ENCODE measurements around the gene HSPBP1. TPM values are rescaled to one million over a fixed set of nuclear protein-coding genes. Genes with fewer than 3 reads are reported as not detected.
A peak's percentile ranks its signal among the peaks of the same experiment; 100 is the strongest.

HSPBP1 gene
- total RNA-seq, 1 donor from 2014 or later = 46.9 TPM

DNA sequence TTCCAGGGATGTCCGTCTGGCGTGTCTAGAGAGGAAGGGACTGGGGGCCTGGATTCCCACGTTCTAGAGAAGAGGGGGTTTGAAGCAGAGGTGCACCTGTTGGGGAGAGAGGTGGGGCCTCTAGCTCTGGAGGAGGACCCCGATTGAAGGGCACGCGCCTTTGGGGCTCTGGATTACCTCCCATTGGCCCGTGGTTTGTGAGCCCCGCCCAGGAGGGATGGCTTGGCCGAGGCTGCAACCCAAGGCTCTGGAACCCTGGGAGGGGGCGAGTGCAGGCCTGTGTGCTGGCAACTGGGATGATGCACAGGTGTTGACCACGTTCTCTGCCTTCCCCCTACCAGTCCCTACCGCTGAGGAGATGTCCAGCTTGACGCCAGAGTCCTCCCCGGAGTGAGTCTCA lies 25.1 kb upstream of the HSPBP1 start:
- no peak for DNase-seq (ENCODE audit: low read depth)

DNA sequence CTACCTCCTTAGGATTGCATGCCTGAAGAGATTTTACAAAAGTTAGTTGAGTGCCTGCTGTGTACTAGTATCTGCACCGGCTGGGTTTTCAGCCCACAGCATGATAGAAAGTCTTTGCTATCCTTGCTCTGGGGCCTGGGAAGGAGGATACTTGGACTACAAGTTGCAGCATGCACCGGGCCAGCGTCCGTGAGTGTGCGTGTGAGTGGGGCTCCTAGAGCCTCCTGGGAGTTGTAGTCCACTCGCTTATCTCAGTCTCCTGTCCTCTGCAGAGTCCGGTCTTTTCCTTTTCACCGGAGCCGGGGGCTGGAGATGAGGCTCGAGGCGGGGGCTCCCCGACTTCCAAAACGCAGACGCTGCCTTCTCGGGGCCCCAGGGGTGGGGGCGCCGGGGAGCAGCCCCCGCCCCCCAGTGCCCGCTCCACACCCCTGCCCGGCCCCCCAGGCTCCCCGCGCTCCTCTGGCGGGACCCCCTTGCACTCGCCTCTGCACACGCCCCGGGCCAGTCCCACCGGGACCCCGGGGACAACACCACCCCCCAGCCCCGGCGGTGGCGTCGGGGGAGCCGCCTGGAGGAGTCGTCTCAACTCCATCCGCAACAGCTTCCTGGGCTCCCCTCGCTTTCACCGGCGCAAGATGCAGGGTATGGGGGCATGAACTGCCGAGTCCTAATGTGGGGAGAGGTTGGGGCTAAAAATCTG lies 24.5 kb upstream of the HSPBP1 start:
- DNase-seq (ENCODE audit: low read depth) = no peak

DNA sequence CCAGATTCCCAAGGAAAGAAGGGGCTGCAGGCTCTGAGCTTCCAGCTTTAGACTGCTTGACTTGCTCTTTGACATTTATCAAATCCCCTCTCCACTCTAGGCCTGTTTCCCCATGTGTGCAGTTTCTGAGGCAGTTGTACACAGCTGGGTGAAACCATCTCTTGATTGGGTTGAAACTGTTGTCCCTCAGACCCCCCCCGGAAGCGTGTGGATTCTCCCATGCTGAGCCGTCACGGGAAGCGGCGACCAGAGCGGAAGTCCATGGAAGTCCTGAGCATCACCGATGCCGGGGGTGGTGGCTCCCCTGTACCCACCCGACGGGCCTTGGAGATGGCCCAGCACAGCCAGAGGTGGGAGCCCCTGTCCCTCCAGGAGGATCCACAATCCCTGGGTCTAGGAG lies 23.6 kb upstream of the HSPBP1 start:
- DNase-seq (ENCODE audit: low read depth) = no peak

DNA sequence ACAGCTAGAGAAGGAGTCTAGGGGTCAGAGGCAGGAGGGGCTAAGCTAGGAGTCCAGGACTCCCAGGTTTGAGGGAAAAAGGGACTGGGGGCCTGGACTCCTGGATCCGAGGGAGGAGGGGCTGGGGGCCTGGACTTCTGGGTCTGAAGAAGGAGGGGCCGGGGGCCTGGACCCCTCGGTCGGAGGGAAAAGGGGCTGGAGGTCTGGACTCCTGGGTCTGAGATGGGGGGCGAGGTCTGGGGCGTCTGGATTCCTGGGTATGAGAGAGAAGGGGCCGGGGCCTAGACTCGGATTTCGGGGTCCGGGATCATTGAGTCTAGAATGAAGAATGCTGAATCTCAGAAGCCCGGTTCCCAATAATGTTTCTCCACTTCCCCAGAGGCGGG lies 22.4 kb upstream of the HSPBP1 start:
- DNase-seq (ENCODE audit: low read depth) = no peak

DNA sequence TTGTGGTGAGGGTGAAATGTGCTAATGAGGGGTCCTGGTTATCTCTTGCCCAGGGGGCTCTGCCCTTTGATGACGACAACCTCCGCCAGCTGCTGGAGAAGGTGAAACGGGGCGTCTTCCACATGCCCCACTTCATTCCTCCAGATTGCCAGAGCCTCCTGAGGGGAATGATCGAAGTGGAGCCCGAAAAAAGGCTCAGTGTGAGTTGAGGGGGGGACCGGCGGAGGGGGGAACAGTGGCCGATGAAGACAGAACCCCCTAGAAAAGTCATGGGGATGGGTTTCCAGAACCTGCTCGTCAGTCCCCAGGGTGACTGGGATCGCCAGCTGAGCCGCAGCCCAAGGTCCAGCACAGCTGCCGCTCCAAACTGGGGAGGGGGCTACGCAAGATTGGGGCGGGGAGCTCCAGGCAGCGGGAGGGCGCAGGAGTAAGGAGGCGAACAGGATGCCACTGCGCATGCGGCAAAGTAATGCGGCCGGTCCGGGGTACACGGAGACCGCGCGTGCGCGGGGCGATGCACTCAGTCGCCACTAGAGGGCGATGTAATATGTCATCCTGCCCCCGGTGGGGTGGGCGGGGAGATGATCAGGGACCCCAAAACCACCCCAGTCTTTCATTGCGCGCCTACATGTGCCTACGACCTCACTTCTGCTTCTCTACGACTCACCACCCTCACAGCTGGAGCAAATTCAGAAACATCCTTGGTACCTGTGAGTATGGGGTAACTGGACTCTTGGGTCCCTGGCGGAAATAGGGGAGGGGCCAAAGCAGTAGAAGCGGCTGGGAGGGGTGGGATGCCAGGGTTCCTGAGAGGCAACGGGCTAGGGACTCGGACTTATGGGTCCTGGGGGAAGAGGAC lies 21.8 kb upstream of the HSPBP1 start:
- DNase-seq (ENCODE audit: low read depth) = peak; percentile 46

DNA sequence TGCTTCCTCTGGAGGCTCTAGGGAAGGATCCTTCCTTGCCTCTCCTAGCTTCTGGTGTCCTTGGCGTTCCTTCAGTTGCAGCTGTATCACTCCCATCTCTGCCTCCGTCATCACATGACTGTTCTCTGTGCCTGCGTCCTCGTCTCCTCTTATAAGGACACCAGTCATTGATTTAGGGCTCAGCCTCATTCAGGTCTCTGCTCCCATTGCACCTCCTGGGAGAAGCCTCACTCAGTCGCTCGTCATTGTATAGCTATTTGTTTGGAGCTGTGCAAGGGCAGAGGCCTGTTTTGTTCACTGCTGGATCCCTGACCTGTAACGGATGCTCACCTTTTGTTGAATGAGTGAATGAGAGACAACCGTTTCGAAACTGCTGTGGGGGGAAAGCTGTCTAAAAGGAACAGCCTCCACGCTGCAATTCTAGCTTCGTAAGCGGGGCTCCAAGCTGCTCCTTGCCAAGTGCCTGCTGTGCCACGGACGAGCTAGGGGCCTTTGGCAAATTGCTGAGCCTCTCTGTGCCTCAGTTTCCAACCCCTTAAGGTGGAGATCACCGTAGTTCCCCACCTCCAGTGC lies 21.1 kb upstream of the HSPBP1 start:
- no peak for DNase-seq (ENCODE audit: low read depth)

DNA sequence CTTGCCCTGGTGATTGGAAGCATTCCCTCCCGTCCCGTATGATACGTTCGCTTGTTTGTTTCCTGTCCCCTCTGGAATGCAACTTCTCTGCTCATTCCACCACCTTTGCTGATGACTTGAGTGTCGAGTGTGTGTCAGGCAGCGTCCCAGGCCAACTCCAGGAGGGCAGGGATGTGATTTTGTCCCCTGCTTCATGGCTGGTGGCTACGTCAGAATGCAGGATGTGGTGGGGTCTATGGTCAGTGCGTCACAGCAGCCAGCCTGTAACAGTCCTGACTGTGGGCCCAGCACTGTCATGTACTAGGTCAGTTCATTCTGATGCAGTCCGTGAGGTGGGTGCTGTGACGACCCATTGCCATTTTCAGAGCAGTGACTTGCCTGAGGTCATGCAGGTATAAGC lies 20.1 kb upstream of the HSPBP1 start:
- no peak for DNase-seq (ENCODE audit: low read depth)

DNA sequence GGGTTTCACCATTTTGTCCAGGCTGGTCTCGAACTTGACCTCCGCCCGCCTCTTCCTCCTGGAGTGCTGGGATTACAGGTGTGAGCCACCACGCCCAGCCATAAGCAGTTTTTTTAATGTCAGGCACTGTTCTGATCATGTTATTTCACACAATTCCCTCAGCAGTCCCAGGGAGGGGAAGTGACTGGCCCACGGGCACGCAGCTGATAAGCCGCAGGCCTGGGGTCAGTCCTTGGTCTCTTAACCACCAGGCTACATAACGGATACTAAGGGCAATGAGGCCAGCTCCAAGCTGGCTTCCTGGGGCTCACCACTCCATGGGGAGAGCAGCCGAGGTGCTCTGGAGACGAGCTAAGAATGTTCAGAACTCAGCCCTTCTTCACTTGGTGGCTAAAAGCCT lies 17.4 kb upstream of the HSPBP1 start:
- no peak for DNase-seq (ENCODE audit: low read depth)

DNA sequence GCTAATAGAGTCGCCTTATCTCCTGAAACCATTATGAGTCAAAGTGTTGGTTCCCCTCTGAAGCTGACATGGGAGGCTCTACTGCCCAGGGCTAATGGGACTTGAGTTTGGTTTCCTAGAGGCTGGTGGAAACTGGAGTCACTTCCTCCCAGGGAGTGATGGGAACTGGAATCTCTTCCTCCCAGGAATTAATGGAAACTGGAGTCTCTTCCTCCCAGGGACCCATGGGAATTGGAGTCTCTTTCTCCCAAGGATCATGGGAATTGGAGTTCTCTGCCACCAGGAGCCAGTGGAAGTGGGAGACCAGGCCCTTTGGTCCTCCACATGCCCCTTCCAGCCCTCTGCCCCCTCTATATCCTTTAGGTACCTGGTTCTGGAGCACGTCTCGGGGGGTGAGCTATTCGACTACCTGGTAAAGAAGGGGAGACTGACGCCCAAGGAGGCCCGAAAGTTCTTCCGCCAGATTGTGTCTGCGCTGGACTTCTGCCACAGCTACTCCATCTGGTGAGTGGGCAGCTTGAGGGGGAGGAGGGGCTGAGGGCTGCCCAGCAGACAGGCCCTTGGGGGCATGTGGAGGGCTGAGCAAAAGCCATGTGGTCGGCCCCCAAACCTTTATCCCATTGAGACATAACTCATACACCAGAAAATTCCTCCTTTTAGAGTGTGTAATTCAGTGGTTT lies 9.3 kb upstream of the HSPBP1 start:
- DNase-seq (ENCODE audit: low read depth) = no peak

DNA sequence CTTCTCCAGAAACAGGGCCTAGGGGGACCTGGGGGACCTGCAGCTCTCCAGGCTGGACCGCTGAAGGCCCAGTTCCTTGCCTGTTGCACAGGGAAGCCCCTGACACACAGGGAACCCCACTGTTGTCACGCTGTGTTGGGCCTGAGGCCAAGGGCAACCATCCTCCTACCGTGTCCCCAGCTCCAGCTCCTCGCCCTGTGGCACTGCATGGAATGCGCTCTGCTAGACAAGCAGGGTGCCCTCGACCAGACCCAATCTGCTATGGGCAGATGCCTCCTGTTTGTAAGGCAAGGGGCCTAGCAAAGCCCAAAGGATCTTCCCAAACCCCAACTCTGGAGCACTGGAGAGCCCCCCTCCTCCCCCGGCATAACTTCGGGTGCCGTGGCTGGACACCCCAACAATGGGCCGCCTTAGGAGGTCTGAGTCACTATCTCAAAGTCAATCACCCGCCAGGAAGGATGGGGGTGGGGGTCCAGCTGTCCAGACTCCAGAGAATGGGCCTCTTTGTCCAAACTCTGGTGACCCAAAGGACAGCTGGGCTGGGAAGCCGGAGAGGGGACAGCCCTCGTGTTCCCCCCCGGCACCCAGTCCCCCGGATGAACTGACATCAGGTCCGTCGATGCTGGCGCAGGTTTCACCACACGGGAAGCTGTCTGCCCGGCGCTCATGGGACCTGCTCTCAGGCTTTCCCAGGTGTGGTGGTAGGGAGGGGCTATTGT lies 7.6 kb upstream of the HSPBP1 start:
- no peak for DNase-seq (ENCODE audit: low read depth)

DNA sequence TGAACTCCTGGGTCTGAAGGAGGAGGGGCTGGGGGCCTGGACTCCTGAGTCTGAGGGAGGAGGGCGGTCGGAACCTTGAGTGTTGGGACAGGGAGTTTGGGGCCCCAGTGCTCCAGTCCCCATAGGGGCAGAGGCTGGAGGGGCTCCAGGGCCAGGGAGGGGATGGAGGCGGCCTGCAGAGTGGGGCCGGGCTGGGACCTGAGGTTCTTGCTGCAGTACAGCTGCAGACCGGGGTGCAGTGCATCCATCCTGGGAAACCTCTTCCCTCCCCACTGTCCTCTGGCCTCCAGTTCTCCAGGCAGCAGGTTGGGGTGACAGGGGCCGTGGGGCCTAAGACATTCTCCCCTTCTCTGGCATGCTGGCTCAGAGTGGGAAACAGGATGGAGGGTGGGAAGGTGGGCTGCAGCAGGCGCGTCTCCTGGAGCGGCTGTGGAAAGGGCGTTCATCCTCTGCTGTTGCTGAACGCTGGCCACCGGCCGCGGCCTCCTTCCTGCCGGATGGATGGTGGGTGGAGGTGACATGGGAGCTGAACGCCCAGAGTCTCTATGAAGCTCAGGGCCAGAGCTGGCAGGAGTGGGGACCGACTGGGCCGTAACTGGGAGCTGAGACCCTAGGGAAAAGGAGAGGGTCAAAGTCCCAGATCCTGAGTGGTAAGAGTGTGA lies 5.5 kb upstream of the HSPBP1 start:
- DNase-seq (ENCODE audit: low read depth) = no peak

DNA sequence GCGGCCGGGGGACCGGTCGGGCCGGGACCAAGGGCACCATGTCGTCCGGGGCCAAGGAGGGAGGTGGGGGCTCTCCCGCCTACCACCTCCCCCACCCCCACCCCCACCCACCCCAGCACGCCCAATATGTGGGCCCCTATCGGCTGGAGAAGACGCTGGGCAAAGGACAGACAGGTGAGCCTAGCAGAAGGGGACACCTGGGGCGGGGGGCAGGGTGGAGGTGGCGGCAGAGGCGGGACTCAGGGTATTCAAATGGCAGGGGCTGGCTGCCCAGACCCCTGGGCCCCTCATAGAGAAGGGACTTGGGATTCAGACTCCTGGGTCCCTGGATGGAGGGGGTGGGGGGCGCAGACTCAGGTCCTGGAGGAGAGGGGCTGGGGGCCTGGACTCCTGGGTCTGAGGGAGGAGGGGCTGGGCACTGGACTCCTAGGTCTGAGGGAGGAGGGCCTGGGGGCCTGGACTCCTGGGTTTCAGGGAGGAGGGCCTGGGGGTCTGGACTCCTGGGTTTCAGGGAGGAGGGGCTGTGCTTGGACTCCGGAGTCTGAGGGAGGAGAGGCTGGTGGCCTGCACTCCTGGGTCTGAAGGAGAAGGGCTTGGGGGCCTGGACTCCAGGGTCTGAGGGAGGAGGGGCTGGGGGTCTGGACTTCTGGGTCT lies 4.6 kb upstream of the HSPBP1 start:
- no peak for DNase-seq (ENCODE audit: low read depth)

DNA sequence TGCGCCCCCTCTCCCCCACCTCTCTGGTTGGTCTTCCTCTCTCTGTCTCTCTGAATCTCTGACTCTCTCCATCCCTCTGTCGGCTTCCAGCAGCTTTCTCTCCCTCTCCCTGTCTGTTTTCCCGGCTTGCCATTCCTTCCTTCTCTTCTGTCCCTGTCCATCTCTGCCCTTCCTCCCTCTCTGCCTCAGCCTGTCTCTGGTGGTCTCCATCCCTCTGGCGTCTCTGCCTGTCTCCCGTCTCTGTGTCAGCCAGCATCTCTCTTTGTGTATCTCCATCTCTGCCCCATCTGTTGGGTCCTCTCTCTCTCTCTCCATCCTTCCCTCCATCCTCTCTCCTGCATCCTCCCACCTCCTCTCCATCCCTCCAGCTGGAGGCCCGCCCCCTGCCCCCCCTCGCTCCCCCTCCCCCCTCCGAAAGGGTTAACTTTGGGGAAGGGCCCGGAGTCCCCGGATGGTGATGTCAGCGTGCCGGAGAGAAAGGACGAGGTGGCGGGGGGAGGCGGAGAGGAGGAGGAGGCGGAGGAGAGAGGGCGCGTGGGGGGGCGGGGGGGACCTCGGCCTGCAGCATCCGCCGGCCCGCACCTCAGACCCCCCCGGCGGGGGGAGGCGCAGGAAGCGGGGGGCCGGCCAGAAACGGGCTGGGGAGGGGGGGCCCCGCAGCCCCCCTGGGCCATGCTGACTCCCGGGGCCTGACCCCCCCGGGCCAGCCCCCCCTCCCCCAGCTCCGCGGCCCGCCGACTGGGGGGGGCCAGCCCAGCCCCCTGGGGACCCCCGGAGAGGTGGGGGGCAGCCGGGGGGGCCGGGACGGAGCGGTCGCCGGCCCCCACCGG lies 3.9 kb upstream of the HSPBP1 start, which contains the start of gene BRSK1:
Gene BRSK1 (plus strand): TSS at position 450 of the 830 bp plus-strand sequence. CDS start 446 bp downstream, outside the sequence.
- DNase-seq (ENCODE audit: low read depth) = no peak

DNA sequence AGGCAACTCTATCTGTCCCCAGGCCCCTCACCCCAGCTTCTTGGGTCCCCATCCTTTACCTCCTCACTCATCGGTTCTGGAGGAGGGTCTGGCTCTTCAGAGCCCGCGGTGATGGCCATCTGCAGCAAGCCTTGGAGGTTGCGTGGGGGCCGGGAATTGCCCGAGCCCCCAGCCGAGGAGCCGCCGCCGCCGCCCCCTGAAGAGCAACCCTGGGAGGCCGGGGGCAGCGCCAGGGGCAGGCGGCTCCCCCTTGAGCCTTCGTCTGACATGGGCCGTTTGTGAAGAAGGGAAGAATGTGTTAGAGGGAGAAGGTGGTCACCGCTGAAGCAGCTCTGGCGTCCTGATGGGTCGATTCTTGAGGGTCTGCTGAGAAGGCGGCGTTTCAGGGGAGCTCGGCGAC lies 570 bp downstream of the HSPBP1 start:
- DNase-seq (ENCODE audit: low read depth) = no peak

DNA sequence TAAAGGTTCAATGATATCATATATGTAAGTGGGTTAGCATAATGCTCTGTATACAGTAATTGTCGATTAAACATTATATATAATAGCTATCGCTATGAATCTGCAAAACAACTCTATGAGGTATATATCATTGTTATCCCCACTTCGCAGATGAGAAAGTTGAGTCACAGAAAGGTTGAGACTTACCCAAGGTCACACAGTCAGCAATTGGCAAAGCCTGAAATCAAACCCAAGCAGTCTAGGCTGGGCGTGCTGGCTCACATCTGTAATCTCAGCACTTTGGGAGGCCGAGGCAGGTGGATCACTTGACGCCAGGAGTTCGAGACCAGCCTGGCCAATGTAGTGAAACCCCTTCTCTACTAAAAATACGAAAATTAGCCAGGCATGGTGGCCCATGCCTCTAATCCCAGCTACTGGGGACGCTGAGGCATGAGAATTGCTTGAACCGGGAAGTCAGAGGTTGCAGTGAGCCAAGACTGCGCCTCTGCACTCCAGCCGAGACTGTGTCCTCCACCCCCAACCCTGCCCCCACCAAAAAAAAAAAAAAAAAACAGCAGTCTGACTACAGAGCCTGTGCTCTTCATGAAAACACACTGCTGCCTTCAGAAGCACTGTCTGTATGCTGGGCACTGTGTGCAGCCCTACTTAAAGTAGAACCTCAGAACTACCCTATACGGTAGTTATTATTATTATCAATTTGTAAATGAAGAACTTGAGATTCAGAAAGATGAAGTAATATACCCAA lies 1.3 kb downstream of the HSPBP1 start:
- no peak for DNase-seq (ENCODE audit: low read depth)

DNA sequence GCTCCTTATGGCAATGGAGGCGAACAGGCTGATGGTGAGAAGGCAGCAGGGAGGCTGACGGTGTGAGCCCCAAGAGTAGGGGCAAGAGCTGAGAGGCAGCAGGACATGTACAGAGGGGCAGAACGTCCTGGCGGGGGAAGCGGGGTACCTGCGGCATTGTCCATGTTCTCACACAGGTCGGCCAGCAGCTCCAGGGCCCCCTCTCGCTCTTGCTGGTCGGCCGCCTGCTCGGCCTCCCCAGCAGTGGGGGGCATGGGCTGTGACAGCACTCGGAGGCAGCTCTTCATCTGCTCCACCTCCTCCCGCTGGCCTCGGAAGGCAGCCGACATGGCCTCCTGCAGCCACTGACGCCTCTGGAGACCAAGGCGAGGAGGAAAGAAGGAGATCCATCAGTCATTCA lies 2.4 kb downstream of the HSPBP1 start:
- DNase-seq (ENCODE audit: low read depth) = no peak

DNA sequence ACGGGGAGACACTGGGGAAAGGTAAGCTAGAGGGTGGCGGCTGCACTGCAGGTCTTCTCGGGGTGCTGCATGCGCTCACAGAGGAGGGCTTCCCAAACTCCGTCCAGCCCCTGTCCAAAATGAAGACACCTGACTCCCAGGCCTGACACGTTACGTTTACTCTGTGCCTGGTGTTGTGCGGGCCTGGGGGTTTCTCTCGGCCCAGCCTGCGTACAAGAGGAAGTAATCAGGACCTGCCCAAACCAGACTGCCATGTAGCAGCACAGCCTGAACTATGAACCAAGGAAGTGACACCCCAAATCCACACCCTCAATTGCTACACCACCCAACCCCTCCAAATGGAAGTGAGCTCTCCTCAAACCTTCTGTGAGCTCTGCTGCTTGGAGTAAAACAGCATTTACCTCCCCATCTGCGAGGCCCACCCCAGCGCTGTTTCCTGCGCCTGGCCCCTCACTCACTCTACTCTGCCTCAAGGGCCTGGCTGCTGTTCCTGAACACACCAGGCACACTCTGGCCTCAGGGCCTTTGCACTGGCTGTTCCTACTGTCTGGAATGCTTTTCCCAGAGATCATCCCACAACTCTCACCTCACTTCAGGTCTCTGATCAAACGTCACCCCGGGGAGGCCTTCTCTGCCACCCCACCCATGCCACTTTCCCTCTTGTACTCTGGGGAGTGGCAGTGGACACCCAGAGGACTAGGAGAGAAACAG lies 3.0 kb downstream of the HSPBP1 start:
- no peak for DNase-seq (ENCODE audit: low read depth)

Data from renal cortical epithelial cell (primary cell).